Measurements from ENCODE around the gene CCNH. TPM values are rescaled to one million over a fixed set of nuclear protein-coding genes. Genes with fewer than 3 reads are reported as not detected.

CCNH gene
- total and polyA plus RNA-seq, 2 of the 4 experiments (the other 2 are of a cell fraction), result 37.4 to 100 TPM

DNA sequence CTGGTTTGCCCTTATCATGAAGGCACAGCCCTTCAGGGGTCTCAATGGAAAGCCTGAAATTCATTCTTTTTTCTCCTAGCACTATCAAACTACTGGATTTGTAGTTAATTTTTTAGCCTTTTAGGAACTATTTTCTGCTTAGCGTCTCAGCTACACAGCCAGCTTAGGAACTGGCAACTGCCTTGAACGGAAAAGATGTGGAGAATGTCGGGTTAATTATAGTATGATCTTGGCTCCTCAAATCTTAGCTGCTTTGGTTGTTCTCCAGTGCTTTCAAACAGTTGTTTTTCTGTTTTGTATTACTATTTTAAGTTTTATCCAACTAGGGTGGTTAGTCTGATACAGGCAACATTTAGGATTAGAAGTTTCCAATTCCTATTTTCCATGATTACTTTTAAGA, 44.1 kb downstream of the CCNH start:
- intact Hi-C loops (cut with micrococcal nuclease), result no loop called here
- H2BK5ac ChIP-seq (ENCODE audit: low read depth, low read length, poor library complexity, severe bottlenecking), result no peak overlapping the region
- no peaks in the 10 kb centered on the region for H3K4me1 ChIP-seq (ENCODE audit: control insufficient read depth, insufficient read depth, low read length)
- H4K5ac ChIP-seq (ENCODE audit: low read depth, low read length), result no peak overlapping the region
- dilution Hi-C loops (cut with HindIII; ENCODE audit: low sequenced_read_pairs, unreplicated experiment), result no loop called here
- peak overlapping the region; percentile 33; the same call in 1 of the 2 replicates for H3K23ac ChIP-seq (ENCODE audit: low read depth, low read length)
- no peak overlapping the region for H3K4ac ChIP-seq (ENCODE audit: low read depth, low read length)
- no peak overlapping the region for H2BK15ac ChIP-seq (ENCODE audit: low read depth, low read length)
- TF ChIP-seq, protein P1, sequence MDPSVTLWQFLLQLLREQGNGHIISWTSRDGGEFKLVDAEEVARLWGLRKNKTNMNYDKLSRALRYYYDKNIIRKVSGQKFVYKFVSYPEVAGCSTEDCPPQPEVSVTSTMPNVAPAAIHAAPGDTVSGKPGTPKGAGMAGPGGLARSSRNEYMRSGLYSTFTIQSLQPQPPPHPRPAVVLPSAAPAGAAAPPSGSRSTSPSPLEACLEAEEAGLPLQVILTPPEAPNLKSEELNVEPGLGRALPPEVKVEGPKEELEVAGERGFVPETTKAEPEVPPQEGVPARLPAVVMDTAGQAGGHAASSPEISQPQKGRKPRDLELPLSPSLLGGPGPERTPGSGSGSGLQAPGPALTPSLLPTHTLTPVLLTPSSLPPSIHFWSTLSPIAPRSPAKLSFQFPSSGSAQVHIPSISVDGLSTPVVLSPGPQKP (IDR thresholded peaks at IDR 0.05; ENCODE audit: borderline replicate concordance, low read depth, low read length), result no peak
- TF ChIP-seq NFE2L2 (IDR thresholded peaks at IDR 0.05; ENCODE audit: low read depth, low read length) (no peak), POLR2A (IDR thresholded peaks at IDR 0.05; ENCODE audit: low read depth, low read length) (no peak), MXI1 (IDR thresholded peaks at IDR 0.05; ENCODE audit: borderline replicate concordance, low read depth, low read length) (no peak), BHLHE40 (IDR thresholded peaks at IDR 0.05; ENCODE audit: low read depth, low read length) (no peak), RCOR1 (IDR thresholded peaks at IDR 0.05; ENCODE audit: insufficient replicate concordance, low read length) (no peak), CHD1 (IDR thresholded peaks at IDR 0.05; ENCODE audit: low read depth, low read length) (no peak), CEBPB (IDR thresholded peaks at IDR 0.05; ENCODE audit: low read depth, low read length) (no peak)
- TF ChIP-seq, protein P2, sequence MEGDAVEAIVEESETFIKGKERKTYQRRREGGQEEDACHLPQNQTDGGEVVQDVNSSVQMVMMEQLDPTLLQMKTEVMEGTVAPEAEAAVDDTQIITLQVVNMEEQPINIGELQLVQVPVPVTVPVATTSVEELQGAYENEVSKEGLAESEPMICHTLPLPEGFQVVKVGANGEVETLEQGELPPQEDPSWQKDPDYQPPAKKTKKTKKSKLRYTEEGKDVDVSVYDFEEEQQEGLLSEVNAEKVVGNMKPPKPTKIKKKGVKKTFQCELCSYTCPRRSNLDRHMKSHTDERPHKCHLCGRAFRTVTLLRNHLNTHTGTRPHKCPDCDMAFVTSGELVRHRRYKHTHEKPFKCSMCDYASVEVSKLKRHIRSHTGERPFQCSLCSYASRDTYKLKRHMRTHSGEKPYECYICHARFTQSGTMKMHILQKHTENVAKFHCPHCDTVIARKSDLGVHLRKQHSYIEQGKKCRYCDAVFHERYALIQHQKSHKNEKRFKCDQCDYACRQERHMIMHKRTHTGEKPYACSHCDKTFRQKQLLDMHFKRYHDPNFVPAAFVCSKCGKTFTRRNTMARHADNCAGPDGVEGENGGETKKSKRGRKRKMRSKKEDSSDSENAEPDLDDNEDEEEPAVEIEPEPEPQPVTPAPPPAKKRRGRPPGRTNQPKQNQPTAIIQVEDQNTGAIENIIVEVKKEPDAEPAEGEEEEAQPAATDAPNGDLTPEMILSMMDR (conservative IDR thresholded peaks at IDR 0.05; ENCODE audit: low read depth, low read length), result no peak
- H2BK20ac ChIP-seq (ENCODE audit: low read depth, low read length), result no peak overlapping the region
- H3K27me3 ChIP-seq (ENCODE audit: control insufficient read depth, insufficient read depth, low read length), result no peaks in the 10 kb centered on the region
- no peak overlapping the region for H3K56ac ChIP-seq (ENCODE audit: extremely low read depth, insufficient read depth, low read length)
- peaks cover 8% of the 10 kb centered on the region for H3K36me3 ChIP-seq (ENCODE audit: control insufficient read depth, insufficient read depth, low read length)
- peaks cover 11 to 24% of the 10 kb centered on the region in 2 experiments; a peak in 3 of 4 replicates for H3K79me1 ChIP-seq (ENCODE audit: low read depth in 1 of 2, low read length in 2 of 2)
- ATAC-seq (ENCODE audit: low read depth), result no peak
- H3K9ac ChIP-seq (ENCODE audit: low read depth, low read length), result no peak overlapping the region
- WGBS, 2 experiments (ENCODE audit: extremely low coverage in 2 of 2, insufficient read length in 1 of 2), result no CpG with 5 or more reads among the region's 3 CpGs
- BruUV-seq (replicated peaks), result no TSS peak
- H4K8ac ChIP-seq (ENCODE audit: low read depth in 2 of 2, low read length in 2 of 2), result no peak overlapping the region
- ChIA-PET CTCF (interaction anchor here (1.5 kb wide), 1 partner anchor 298 kb away, joined by 3 read pairs; no protein-coding TSS in a partner anchor), POLR2A (ENCODE audit: unreplicated experiment) (no interaction called here)
- no peak overlapping the region for H3K14ac ChIP-seq (replicated peaks; ENCODE audit: low read depth, low read length)
- H2AK9ac ChIP-seq (replicated peaks; ENCODE audit: low read depth, low read length, poor library complexity), result no peak overlapping the region
- H3K18ac ChIP-seq (ENCODE audit: low read depth, low read length), result no peak overlapping the region
- H3K9me3 ChIP-seq (ENCODE audit: control insufficient read depth, insufficient read depth, low read length), result no peaks in the 10 kb centered on the region
- H2BK120ac ChIP-seq (ENCODE audit: low read depth, low read length), result no peak overlapping the region
- no peak overlapping the region for H3K4me3 ChIP-seq (ENCODE audit: insufficient read depth, low read depth, low read length)
- no peak overlapping the region for H3K4me2 ChIP-seq (ENCODE audit: low read depth, low read length)
- H4K20me1 ChIP-seq (ENCODE audit: insufficient read depth, low read length), result no peaks in the 10 kb centered on the region
- no peak for DNase-seq
- H2AFZ ChIP-seq (replicated peaks; ENCODE audit: low read length, poor library complexity), result no peak overlapping the region
- H2AK5ac ChIP-seq (ENCODE audit: low read depth, low read length), result no peak overlapping the region
- H3K27ac ChIP-seq (ENCODE audit: insufficient read depth, low read length), result no peak overlapping the region
- peaks cover 2% of the 10 kb centered on the region; the same call in 1 of the 2 replicates for H3K9me1 ChIP-seq (ENCODE audit: insufficient read depth, low read length)
- in situ Hi-C loops (cut with MboI; ENCODE audit: low sequenced_read_pairs), result no loop called here
- no peak overlapping the region for H4K91ac ChIP-seq (ENCODE audit: insufficient read depth, low read depth, low read length)

Data from IMR-90 (cell line).